HL-60/S4 (cell line): ENCODE data around the gene ZNF544.
"Not testable (repeated sequence)": the region's sequence is repeated elsewhere in the genome, so short reads cannot be mapped to it uniquely, and the experiment has no call there.

ENCODE experiments used
- in situ Hi-C: fragments of 300-500 bp; cut with MboI; formaldehyde crosslinking; loops from 2 replicates; pipeline ENCODE4 v1.14.3; 2022; ENCODE audit warnings: low sequenced_read_pairs

ZNF544 gene

GRCh38 chr19:58252102-58252685 lies 23.5 kb downstream of the ZNF544 start:
- in situ Hi-C loops = no loop called here

DNA sequence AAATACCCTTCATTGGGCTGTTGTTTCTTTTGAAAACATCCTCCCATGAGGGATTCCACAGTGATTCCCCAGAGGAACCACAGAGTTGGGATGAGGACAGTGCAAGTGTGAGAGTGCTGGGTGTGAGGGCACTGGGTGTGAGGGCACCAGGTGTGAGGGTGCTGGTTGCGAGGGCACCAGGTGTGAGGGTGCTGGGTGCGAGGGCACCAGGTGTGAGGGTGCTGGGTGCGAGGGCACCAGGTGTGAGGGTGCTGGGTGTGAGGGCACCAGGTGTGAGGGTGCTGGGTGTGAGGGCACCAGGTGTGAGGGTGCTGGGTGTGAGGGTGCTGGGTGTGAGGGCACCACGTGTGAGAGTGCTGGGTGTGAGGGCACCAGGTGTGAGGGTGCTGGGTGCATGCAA lies 29.5 kb downstream of the ZNF544 start:
- in situ Hi-C loops = not testable (repeated sequence)

GRCh38 chr19:58261600-58261967 lies 32.9 kb downstream of the ZNF544 start:
- in situ Hi-C loops = no loop called here

GRCh38 chr19:58261968-58262921 lies 33.5 kb downstream of the ZNF544 start:
- in situ Hi-C loops = no loop called here

GRCh38 chr19:58262922-58263296 lies 34.2 kb downstream of the ZNF544 start:
- in situ Hi-C loops = no loop called here

DNA sequence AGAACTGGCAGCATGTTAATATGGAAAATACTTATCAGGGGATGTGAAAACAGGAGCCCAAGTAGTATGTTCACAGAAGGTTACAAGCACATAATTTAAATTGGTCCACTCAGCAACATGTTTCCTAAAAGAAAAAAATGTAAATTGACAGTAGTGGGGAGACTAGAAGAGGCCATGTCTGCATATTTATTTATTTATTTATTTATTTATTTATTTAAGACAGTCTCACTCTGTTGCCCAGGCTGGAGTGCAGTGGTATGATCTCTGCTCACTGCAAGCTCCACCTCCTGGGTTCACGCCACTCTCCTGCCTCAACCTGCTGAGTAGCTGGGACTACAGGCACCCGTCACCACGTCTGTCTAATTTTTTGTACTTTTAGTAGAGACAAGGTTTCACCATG lies 36.4 kb downstream of the ZNF544 start:
- in situ Hi-C loops = no loop called here

GRCh38 chr19:58268344-58268743 lies 39.6 kb downstream of the ZNF544 start:
- in situ Hi-C loops = no loop called here

DNA sequence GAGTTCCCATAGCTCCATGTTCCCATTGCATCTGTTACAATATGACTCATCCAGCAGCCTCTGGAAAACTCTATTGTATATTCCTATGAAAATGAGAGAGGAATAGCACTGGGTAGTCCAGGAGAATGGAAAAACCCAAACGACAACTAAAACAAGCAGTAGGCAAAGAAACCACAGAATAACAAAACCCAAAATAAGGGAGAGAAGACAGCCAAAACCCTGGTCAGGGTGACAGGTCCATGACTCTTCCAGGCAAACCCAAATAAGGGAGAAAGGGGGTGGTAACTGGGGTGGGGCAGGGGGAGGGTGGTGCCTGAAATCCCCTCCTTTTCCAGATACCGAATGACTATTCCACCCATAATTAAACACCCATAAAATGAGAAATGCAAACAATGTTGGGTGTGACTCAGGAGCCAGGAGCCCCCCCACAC lies 46.1 kb downstream of the ZNF544 start:
- in situ Hi-C loops = no loop called here

GRCh38 chr19:58275564-58275963 lies 46.9 kb downstream of the ZNF544 start:
- in situ Hi-C loops = no loop called here

GRCh38 chr19:58277197-58277596 lies 48.5 kb downstream of the ZNF544 start:
- in situ Hi-C loops = no loop called here

DNA sequence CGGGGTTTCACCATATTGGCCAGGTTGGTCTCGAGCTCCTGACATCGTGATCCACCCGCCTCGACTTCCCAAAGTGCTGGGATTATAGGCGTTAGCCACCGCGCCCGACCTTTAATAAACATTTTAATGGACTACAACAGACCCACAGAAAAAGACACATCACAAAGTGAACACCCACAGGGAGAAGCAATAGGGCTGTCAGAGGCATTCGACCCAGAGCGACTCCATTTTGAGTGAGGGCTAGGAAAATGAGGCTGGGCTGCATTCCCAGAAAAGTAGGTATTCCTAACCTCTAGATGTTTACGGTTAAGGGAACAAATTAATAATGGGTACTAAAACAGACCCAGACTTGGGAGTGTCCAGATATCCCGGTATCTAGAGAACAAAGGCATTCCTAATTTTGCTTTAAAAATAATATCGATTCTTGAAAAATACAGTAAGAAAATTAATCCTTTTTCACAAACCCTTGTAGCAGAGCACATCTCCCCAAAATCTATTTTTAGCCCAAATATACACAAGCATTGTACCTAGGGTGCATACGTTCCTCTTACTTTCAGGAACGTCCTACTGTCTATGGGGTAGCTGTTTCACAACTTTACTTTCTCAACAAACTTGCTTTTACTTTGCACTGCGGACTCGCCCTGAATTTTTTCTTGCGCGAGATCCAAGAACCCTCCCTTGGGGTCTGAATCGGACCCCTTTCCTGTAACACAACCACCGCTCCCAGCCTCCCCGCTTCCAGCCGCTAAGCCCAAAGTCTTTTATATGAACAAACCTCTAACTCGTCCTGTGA lies 49.2 kb downstream of the ZNF544 start:
- in situ Hi-C loops = no loop called here

DNA sequence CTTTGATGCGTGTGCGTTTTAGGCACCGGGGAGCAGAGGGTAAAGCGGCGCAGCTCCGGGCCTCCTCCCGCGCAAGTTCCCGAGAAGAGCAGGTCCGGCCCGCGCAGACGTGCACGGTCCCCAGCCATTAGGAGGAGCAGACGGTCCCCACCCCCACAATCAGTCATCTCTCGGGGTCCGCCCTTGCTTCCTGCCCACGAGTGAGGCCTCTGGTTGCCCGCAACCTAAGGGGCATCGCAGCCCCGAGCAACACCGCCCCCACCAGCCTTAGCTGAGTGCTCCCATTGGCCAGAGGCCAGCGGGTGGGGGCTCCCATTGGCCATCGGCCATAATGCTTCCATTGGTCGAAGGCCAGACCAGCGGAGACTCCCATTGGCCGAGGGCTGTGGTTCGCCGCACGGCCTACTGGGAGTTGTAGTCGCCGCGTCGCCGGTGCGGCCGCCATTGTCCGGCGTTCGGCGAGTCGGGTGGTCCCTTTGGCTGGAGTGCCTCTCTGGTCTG lies 49.9 kb downstream of the ZNF544 start, which contains the start of gene ZNF8:
ZNF8 (plus strand) TSS at position 415 of the 501 bp plus-strand sequence. CDS start 127 bp downstream, outside the sequence.
- in situ Hi-C loops = no loop called here

DNA sequence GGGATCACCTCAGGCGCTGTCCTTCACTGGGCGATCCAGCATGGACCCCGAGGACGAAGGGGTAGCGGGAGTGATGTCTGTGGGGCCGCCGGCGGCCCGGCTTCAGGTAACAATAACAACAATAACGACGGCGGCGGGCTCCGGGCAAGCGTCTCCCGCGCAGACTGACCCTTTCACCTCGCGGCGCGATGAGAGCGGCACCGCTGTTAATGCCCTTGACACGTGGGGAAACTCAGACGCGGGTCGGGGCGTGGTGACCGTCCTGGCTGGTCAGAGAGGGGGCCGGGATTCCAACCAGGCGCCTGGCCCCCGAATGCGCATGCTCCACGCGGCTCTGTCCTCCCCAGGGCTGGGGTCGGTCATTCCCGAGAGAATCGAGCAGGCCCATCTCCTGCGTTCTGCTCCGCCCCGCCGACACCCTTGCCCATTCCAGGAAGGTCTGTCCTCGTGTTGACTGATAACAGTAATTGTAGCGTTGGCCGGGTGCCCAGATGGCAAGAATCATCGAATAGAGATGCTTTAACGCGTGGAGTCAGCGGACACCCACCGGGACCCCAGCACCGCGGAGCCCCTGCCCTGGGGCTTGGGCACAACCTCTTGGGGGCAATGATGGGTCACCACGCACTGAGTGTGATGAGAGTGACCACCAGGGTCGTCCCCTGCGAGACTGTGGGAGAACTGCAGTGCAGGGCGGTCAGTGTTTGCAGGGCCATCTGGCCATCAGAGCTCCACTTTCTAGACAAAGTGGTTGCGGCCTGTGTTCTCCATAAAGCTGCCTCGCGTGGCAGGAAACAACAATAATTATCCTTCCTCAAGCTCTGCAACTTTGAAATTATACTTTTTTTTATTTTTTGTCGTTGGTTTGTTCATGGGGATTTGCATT lies 50.6 kb downstream of the ZNF544 start:
- in situ Hi-C loops = no loop called here

DNA sequence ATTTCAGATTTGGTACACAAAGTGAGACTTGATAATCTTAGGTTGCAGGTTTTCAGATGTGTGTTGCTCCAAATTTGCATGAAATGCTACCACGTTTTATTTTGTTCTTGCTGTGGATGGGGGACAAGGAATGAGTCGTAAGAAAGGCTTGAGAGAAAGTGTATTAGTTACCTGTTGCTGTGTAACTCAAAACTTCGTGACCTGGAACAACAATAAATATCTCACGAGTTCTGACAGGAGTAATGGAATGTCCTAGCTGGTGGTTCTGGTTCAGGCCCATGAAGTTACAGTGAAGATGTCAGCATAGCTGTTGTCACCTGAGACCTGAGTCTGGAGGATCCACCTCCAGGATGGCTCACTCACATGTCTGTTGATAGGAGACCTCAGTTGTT lies 51.2 kb downstream of the ZNF544 start:
- in situ Hi-C loops = no loop called here

- in situ Hi-C loops = no loop called here
These were observed 55.5 kb downstream of the ZNF544 start for GRCh38 chr19:58284199-58284598.

GRCh38 chr19:58291943-58292342 lies 63.2 kb downstream of the ZNF544 start:
- in situ Hi-C loops = no loop called here

DNA sequence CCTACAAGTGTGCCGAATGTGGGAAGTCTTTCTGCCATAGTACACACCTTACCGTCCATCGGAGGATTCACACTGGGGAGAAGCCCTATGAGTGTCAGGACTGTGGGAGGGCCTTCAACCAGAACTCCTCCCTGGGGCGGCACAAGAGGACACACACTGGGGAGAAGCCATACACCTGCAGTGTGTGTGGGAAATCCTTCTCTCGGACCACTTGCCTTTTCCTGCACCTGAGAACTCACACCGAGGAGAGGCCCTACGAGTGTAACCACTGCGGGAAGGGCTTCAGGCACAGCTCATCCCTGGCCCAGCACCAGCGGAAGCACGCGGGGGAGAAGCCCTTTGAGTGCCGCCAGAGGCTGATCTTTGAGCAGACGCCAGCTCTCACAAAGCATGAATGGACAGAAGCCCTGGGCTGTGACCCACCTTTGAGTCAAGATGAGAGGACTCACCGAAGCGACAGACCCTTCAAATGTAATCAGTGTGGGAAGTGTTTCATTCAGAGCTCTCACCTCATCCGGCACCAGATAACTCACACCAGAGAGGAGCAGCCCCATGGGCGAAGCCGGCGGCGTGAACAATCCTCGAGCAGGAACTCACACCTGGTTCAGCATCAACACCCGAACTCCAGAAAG lies 66.1 kb downstream of the ZNF544 start:
- in situ Hi-C loops = no loop called here

DNA sequence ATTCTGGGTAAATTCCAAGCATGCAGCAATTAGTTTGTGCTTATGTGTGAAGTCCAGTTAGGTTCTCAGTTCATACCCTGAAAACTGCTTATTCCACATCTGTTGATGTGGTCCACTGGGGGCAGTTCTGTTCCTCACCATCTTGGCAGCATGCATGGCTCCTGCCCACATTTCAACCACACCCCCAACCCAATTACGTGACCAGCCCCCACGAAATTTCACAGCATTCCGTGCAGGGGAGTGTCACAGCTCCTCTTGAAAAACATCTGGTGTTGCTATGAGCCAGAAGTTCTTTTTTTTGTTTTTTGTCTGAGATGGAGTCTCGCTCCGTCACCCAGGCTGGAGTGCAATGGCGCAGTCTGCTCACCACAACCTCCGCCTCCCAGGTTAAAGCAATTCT lies 67.4 kb downstream of the ZNF544 start:
- in situ Hi-C loops = no loop called here

GRCh38 chr19:58300620-58301019 lies 71.9 kb downstream of the ZNF544 start:
- in situ Hi-C loops = no loop called here

GRCh38 chr19:58304255-58304654 lies 75.5 kb downstream of the ZNF544 start:
- in situ Hi-C loops = no loop called here
